Liver (tissue), 9 donors: Measurements from ENCODE around the gene BMX. TPM values are rescaled to one million over a fixed set of nuclear protein-coding genes. Genes with fewer than 3 reads are reported as not detected.

Experiments used
- DNase-seq: peaks from one replicate; pipeline ENCODE4 v3.0.0-alpha.2; 2017; ENCODE audit warnings: low spot score
- H3K27ac ChIP-seq, 2 donors: one replicate each; pipeline ENCODE4 v1.7.0; 2013; ENCODE audit warnings: inconsistent platforms in 2 of 2, low read length in 2 of 2, control low read depth in 1 of 2, low read depth in 1 of 2, mild to moderate bottlenecking in 1 of 2
- H3K27me3 ChIP-seq, 4 donors: one replicate each; pipeline versions ENCODE4 v1.6.1 to v1.7.0; 2013; ENCODE audit warnings: low read length in 3 of 4, inconsistent platforms in 1 of 4, mild to moderate bottlenecking in 1 of 4, moderate library complexity in 1 of 4; ENCODE audit not compliant: control insufficient read depth in 4 of 4, insufficient read depth in 4 of 4
- H3K36me3 ChIP-seq, 4 donors: one replicate each; pipeline versions ENCODE4 v1.6.1 to v1.7.0; 2013; ENCODE audit warnings: low read length in 3 of 4, mild to moderate bottlenecking in 3 of 4, low read depth in 1 of 4, moderate library complexity in 1 of 4; ENCODE audit not compliant: control insufficient read depth in 4 of 4, insufficient read depth in 3 of 4
- H3K4me1 ChIP-seq, 4 donors: one replicate each; pipeline versions ENCODE4 v1.6.1 to v1.7.0; 2013; ENCODE audit warnings: low read length in 3 of 4, mild to moderate bottlenecking in 3 of 4, moderate library complexity in 1 of 4; ENCODE audit not compliant: control insufficient read depth in 4 of 4, insufficient read depth in 4 of 4
- H3K4me3 ChIP-seq, 3 donors: one replicate each; pipeline versions ENCODE4 v1.6.1 to v1.7.0; 2013; ENCODE audit warnings: low read length in 3 of 3, control low read depth in 1 of 3, low read depth in 1 of 3, mild to moderate bottlenecking in 1 of 3
- H3K9ac ChIP-seq, 2 donors: one replicate each; pipeline ENCODE4 v1.7.0; 2013; ENCODE audit warnings: low read length in 2 of 2, mild to moderate bottlenecking in 2 of 2, moderate library complexity in 2 of 2, control low read depth in 1 of 2, low read depth in 1 of 2
- H3K9me3 ChIP-seq, 4 donors: one replicate each; pipeline versions ENCODE4 v1.6.1 to v1.7.0; 2013; ENCODE audit warnings: low read length in 3 of 4; ENCODE audit not compliant: control insufficient read depth in 4 of 4
- ATF3 ChIP-seq: IDR thresholded peaks from 2 replicates; pipeline ENCODE4 v1.6.1; 2016; ENCODE audit warnings: antibody characterized with exemption
- CTCF ChIP-seq: fragments of 150-350 bp; IDR thresholded peaks from 2 replicates; pipeline ENCODE4 v1.5.1; 2017; ENCODE audit warnings: improper control_type of control experiment, low read depth, low read length; ENCODE audit not compliant: missing input control
- EGR1 ChIP-seq, 2 donors: IDR thresholded peaks; 2 replicates each; pipeline ENCODE4 v1.6.1; 2016 to 2018; ENCODE audit warnings: antibody characterized with exemption in 2 of 2, low read depth in 2 of 2
- FOXA1 ChIP-seq: IDR thresholded peaks from 2 replicates; pipeline ENCODE4 v1.6.1; 2016; ENCODE audit warnings: antibody characterized with exemption
- FOXA2 ChIP-seq: IDR thresholded peaks from 2 replicates; pipeline ENCODE4 v1.6.1; 2016; ENCODE audit warnings: antibody characterized with exemption
- GABPA ChIP-seq, 2 donors: IDR thresholded peaks in 1 of 2; conservative IDR thresholded peaks in 1 of 2; 2 replicates each; pipeline ENCODE4 v1.6.1; 2016; ENCODE audit warnings: antibody characterized with exemption in 2 of 2, mild to moderate bottlenecking in 1 of 2, moderate library complexity in 1 of 2
- HNF4A ChIP-seq, 2 donors: conservative IDR thresholded peaks; 2 replicates each; pipeline ENCODE4 v1.6.1; 2016; ENCODE audit warnings: antibody characterized with exemption in 2 of 2, mild to moderate bottlenecking in 2 of 2
- HNF4G ChIP-seq: IDR thresholded peaks from 2 replicates; pipeline ENCODE4 v1.6.1; 2016; ENCODE audit warnings: antibody characterized with exemption
- JUND ChIP-seq, 2 donors: IDR thresholded peaks; 2 replicates each; pipeline ENCODE4 v1.6.1; 2016; ENCODE audit warnings: antibody characterized with exemption in 2 of 2
- MAX ChIP-seq: IDR thresholded peaks from 2 replicates; pipeline ENCODE4 v1.6.1; 2016; ENCODE audit warnings: antibody characterized with exemption
- NR2F2 ChIP-seq: IDR thresholded peaks from 2 replicates; pipeline ENCODE4 v1.6.1; 2016; ENCODE audit warnings: antibody characterized with exemption
- RAD21 ChIP-seq, 2 donors: IDR thresholded peaks; 2 replicates each; pipeline ENCODE4 v1.6.1; 2016; ENCODE audit warnings: antibody characterized with exemption in 2 of 2, mild to moderate bottlenecking in 2 of 2
- REST ChIP-seq: IDR thresholded peaks from 2 replicates; pipeline ENCODE4 v1.6.1; 2016; ENCODE audit warnings: antibody characterized with exemption, mild to moderate bottlenecking
- RXRA ChIP-seq, 2 donors: IDR thresholded peaks; 2 replicates each; pipeline ENCODE4 v1.6.1; 2017 to 2018; ENCODE audit warnings: antibody characterized with exemption in 2 of 2, mild to moderate bottlenecking in 1 of 2
- SP1 ChIP-seq: IDR thresholded peaks from 2 replicates; pipeline ENCODE4 v1.6.1; 2018; ENCODE audit warnings: antibody characterized with exemption, mild to moderate bottlenecking
- TAF1 ChIP-seq: conservative IDR thresholded peaks from 2 replicates; pipeline ENCODE4 v1.6.1; 2016; ENCODE audit warnings: antibody characterized with exemption, mild to moderate bottlenecking
- YY1 ChIP-seq: IDR thresholded peaks from 2 replicates; pipeline ENCODE4 v1.6.1; 2016; ENCODE audit warnings: antibody characterized with exemption, mild to moderate bottlenecking
- ZBTB33 ChIP-seq: IDR thresholded peaks from 2 replicates; pipeline ENCODE4 v1.6.1; 2016; ENCODE audit warnings: antibody characterized with exemption
- WGBS: extraction: QIAGEN DNeasy Blood & Tissue Kit; methylation state at CpG from one replicate; pipeline ENCODE4 v1.1.7; 2013; 5-methylcytosine and 5-hydroxymethylcytosine counted together
- polyA plus RNA-seq, 2 donors: library from polyadenylated mRNA; stranded (reverse) in 1 of 2; unstranded in 1 of 2; fragments of 200-250 nt in 1 of 2; fragments of >200 nt in 1 of 2; fragmentation: Nextera tagmentation in 1 of 2; extraction: Ambion mirVana in 1 of 2; gene quantifications; one replicate each; pipeline versions ENCODE4 v1.2.1 to v1.2.3, GENCODE V29; 2013 to 2015
- total RNA-seq, 2 donors: library from RNA; depleted of rRNA; stranded (reverse); fragments of >200 nt; gene quantifications; one replicate each; pipeline ENCODE4 v1.2.3, GENCODE V29; 2014
- donor health status: healthy.
- donor health status: healthy.
- donor health status: healthy.
- donor health status: healthy.
- donor health status: healthy.

Gene BMX
- total and polyA plus RNA-seq, 4 donors, result 0.23 to 0.67 (median 0.33) TPM

GRCh38 chrX:15579778-15580747 lies 79.5 kb downstream of the BMX start (continued):
- TF ChIP-seq RXRA (IDR thresholded peaks at IDR 0.05) (no peak), NR2F2 (no peak), HNF4G (no peak)

- Histone ChIP-seq H3K36me3 (no peaks in the 10 kb centered on the region), H3K4me1 (no peaks in the 10 kb centered on the region), H3K9me3 (no peaks in the 10 kb centered on the region), H3K27ac (no peak overlapping the region), H3K4me3 (no peak overlapping the region), H3K27me3 (no peaks in the 10 kb centered on the region), H3K9ac (no peak overlapping the region)
- no peak for TF ChIP-seq CTCF
- peak; percentile 24 to 54 for TF ChIP-seq RAD21 (IDR thresholded peaks at IDR 0.05)
- no peak for DNase-seq
- 54% methylated on average over 2 of the region's 2 CpGs for WGBS
Measured at GRCh38 chrX:15594371-15594770, 93.8 kb downstream of the BMX start.

- TF ChIP-seq CTCF (no peak), EGR1 (IDR thresholded peaks at IDR 0.05; ENCODE audit: low read depth in 2 of 2) (no peak), HNF4G (no peak), ATF3 (no peak), SP1 (no peak), REST (no peak), HNF4A (conservative IDR thresholded peaks at IDR 0.05) (no peak), MAX (no peak), NR2F2 (no peak), ZBTB33 (no peak), JUND (IDR thresholded peaks at IDR 0.05) (no peak), TAF1 (no peak), FOXA1 (no peak), RAD21 (IDR thresholded peaks at IDR 0.05) (no peak), FOXA2 (no peak), YY1 (no peak), GABPA (IDR thresholded peaks at IDR 0.05 in 1 of 2, conservative IDR thresholded peaks at IDR 0.05 in 1 of 2) (no peak), RXRA (IDR thresholded peaks at IDR 0.05) (no peak)
- H3K36me3 ChIP-seq, result no peaks in the 10 kb centered on the region
- DNase-seq, result no peak
- H3K4me3 ChIP-seq, result no peak overlapping the region
- H3K27ac ChIP-seq, result no peak overlapping the region
- no peaks in the 10 kb centered on the region for H3K9me3 ChIP-seq
- H3K9ac ChIP-seq, result no peak overlapping the region
- H3K4me1 ChIP-seq, result no peaks in the 10 kb centered on the region
- WGBS, result 91% methylated on average over 3 of the region's 3 CpGs
- no peaks in the 10 kb centered on the region for H3K27me3 ChIP-seq
Measured at GRCh38 chrX:15598026-15598425, 97.4 kb downstream of the BMX start.
